ENCODE data around the gene HES6.

The HES6 gene, protein sequence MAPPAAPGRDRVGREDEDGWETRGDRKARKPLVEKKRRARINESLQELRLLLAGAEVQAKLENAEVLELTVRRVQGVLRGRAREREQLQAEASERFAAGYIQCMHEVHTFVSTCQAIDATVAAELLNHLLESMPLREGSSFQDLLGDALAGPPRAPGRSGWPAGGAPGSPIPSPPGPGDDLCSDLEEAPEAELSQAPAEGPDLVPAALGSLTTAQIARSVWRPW

GRCh38 chr2:238239863-238240756, at the start of gene HES6:
Gene HES6 (minus strand): TSS chr2:238240038. CDS start chr2:238239905, 133 bp downstream.
- DNase-seq (ENCODE audit: low read depth in 2 of 2), result peak; percentile 64 to 69

- DNase-seq (ENCODE audit: low read depth in 2 of 2), result no peak
Observed at GRCh38 chr2:238289574-238289973, 49.7 kb upstream of the HES6 start.

DNA sequence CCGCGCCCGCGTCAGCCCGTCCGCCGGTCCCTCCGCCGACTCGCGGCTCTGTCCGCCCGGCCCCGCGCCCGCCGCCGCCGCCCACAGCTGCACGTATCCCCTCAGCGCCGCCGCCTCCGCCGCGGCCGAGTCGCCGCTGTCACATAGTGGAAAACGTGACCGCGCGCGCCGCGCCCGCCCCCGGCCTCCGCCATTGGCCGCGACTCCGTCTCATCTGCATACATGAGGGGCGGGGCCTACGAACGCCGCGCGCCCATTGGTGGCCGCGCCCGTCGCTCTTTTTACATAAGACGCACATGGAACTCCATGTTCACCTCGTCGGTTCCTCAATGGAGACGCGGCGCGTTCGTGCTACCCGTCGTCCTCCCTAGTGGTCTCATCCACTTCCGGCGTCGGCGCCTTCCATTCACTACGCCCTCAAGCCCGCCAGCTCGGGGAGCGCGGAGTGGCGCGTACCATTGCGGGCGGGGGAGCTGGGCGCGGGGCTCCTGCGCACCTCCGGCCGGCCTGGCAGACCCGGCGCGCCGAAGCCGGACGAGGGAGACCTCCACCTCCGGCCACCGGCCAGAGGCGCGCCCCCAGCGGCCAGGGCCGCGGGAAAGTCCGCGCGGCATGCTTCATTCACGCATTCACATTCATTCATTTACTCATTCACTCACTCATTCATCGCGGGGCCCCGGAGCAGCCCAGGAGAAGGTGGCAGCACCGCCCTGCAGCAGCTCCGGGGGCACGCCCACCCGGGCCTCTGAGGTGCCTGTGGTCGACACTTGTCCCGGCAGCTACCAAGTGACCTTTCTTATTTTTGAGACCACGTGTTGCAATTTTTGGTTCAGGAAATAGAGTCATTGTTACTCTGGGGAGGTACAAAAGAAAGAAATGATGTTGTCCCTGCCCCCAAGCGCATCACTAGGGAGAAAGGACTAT, 49.1 kb upstream of the HES6 start:
- DNase-seq (ENCODE audit: low read depth in 2 of 2), result peak; percentile 96 to 97

DNA sequence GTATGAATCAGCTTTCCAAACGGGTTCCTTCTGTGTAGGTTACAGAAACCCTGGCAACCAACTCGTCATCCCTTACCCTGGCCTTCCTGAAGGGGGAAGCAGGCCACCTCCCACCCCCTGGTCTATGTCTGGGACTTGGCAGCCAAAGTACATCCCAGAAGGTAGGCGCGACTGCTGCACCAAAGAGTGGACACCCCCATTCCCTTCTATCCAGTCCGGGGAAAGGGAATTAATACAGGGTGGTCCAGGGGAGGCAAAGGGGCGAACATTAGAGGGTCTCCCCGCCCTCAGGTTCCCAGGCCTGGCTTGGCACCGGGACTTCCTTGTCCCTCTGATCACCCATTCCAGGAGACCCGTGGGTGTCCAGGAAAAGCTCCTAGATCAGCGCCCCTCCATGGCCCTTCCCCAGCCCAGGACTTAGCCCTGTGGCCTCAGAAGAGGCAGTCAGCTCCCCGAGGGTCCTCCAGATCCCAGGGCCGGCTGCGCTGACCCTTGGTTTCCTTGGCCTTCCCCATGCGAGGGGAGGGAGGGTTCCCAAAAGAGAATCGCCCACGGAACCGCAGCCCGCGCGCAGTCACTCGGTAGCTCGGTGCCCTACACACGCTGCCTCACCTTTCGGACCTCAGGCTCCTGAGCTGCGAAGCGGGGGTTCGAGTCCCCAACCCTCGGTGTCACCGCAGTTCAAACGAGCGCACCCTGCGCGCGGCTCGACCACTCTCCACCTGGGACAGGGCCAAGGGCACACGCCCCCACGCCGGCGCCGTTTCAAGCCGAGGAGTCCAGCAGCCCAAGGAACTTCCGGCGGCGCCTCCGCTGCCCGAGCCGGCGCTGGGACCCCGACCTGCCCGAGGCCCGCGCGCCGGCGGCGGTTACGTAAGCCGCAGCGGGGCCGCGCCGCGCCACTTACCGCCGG, 48.2 kb upstream of the HES6 start, which contains the start of gene PER2:
TSS of gene PER2 (minus strand) at position 874 of the 913 bp plus-strand sequence. CDS start 10,674 bp downstream, outside the sequence.
- DNase-seq (ENCODE audit: low read depth in 2 of 2), result peak in 1 of 2 donors; percentile 28

DNA sequence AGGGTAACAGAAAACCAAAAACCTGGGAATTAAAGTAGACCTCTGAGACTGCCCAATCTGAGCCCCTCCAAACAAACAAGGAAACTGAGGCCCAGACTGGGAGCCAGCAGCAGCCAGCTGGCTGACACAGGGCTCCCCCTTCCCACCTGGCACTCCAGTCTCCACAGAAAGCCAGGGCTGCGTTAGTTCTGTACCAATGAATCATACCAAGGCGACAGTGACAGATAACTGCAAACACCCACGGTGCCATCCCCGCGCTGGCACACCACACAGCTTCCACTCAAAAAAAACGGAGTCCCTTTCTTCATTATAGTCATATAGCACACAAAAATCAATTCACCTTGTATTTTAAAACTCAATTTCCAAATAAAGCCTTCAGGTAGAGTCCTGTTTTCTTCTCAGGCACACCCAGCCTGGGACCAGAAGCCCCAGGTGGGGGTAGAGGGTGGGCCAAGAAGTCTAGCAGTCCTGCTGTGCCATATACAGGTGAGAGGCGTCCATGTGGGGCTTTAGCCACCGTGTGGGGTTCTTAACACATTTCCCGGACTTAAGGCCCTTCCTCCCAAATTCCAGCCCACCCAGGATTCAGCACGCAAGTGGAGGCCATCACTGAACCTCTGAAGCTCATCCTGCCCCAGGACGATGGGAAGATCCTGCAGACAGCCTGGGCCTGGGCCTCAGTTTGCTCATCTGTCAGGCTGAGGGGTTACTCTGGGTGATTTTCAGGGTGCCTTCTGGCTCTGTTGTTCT, 47.3 kb upstream of the HES6 start:
- DNase-seq (ENCODE audit: low read depth in 2 of 2), result no peak

DNA sequence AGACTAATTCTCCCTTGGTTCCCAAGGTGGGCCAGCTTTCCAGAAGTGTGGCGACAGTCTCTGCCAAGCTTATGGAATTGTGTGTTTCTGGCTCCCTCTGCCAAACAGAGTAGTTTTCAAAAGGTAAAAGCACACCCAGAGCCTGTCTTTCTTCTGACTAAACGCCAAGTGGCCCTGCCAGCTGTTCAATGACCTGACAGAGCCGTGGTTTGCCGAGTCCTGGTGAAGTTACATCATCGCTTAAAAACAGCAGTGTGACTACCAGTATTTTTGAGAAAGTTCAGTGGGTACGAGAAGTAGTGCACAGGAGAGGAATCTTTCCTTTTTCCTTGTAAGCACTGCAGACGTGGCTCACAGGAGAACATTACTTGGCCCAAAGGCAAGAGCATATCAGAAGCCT, 46.7 kb upstream of the HES6 start:
- DNase-seq (ENCODE audit: low read depth in 2 of 2), result no peak

DNA sequence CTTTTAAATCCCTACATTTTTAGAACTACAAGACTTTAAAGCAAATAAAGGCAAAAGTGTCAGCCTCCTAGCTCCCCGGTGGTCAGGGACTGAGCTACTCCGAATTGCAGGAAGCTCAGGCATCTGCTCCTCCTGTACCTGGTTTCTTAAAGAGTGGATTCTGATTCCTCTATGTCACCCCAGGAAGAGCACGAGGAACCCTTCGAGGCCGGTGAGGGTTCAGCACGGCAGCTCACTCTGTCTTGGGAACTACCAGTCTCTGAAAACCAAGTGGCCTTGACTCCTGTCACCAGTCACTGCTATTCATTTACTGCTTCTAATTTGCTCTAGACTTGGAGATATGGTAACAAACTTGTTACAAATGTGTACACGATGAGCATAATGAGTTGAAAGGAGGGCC, 46.3 kb upstream of the HES6 start:
- no peak for DNase-seq (ENCODE audit: low read depth in 2 of 2)

GRCh38 chr2:238285653-238286082, 45.8 kb upstream of the HES6 start:
- no peak for DNase-seq (ENCODE audit: low read depth in 2 of 2)

- DNase-seq (ENCODE audit: low read depth in 2 of 2), result no peak
Observed at GRCh38 chr2:238284802-238285515, 45.1 kb upstream of the HES6 start.

- DNase-seq (ENCODE audit: low read depth in 2 of 2), result no peak
Observed at GRCh38 chr2:238282861-238283738, 43.3 kb upstream of the HES6 start.

GRCh38 chr2:238281826-238282480, 42.1 kb upstream of the HES6 start:
- no peak for DNase-seq (ENCODE audit: low read depth in 2 of 2)

GRCh38 chr2:238280083-238280825, 40.4 kb upstream of the HES6 start:
- DNase-seq (ENCODE audit: low read depth in 2 of 2), result no peak

DNA sequence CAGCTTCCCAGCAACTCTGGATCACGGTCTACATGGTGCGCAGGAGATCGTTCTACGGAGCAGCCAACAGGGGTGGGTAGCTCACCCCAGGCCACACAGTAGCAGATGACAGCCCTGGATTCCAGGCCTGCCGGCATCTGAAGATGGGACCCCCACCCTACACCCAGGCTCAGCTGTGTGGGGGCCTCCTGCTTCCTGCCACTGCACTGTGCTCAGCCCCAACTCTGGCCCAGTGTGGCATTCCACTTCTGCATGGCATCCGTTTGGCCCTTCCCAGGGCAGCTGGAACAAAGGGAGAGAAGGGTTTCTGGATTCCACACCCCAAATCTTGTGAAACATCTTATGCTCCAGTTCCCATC, 39.5 kb upstream of the HES6 start:
- no peak for DNase-seq (ENCODE audit: low read depth in 2 of 2)

- no peak for DNase-seq (ENCODE audit: low read depth in 2 of 2)
Observed at GRCh38 chr2:238278626-238279323, 38.9 kb upstream of the HES6 start.

- no peak for DNase-seq (ENCODE audit: low read depth in 2 of 2)
Observed at GRCh38 chr2:238277695-238278094, 37.9 kb upstream of the HES6 start.

DNA sequence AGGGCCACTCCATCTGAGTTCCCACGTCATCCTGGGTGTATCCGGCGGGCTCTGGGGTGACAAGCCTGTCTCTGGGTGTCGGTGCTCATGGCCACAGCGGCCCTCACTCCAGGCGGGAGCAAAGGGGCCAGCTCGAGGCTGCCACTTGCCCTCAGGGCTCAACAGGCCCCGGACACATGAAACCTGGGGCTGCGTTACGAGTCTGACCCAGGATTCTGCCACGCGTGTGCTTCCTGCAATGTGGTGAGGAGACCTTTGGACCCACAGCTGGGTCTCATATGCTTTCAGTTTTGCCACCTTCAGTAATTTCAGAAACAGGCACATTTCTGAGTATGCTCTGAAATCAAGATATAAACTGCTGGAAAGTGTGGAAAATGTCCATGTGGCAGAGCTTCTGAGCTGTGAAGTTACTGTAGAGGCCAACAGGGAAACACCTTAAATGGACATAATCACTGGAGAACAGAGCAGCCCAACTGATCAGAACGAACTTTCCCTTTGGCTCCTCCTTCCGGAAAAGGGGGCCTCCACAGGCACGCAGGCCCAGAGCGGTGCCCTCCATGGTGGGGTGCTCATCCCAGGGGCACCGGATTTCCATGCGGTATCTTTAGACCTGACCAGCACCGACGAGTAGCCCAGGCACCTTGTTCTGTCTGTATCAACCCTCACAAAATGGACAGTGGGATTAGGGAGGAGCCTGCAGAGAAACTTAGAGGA, 34.5 kb upstream of the HES6 start:
- no peak for DNase-seq (ENCODE audit: low read depth in 2 of 2)
